Peyer's patch (tissue), 4 donors: ENCODE data around the gene RBM44.

Experiments
- CTCF ChIP-seq, 6 experiments: fragments of 450-650 bp in 4 of 6; fragments of 200-600 bp in 2 of 6; sonication (generic) in 1 of 6; IDR thresholded peaks; one replicate each; pipeline ENCODE4 v1.5.1; 2017 to 2019; ENCODE audit warnings: antibody characterized with exemption in 6 of 6, mild to moderate bottlenecking in 3 of 6, moderate library complexity in 1 of 6
- POLR2A ChIP-seq, 2 donors: fragments of 450-650 bp; IDR thresholded peaks; one replicate each; pipeline ENCODE4 v1.5.1; 2017; ENCODE audit warnings: antibody characterized with exemption in 2 of 2, mild to moderate bottlenecking in 2 of 2, moderate library complexity in 2 of 2

GRCh38 chr2:237861875-237862527 lies 63.4 kb downstream of the RBM44 start:
- TF ChIP-seq POLR2A (IDR thresholded peaks at IDR 0.05), result no peak
- no peak for TF ChIP-seq CTCF (IDR thresholded peaks at IDR 0.05)
